HEK293T (cell line): ENCODE data around the gene PITHD1.

Experiments
- BHLHE40 ChIP-seq: fragments of 450-650 bp; IDR thresholded peaks from 2 replicates; pipeline ENCODE4 v1.6.1; 2016; ENCODE audit warnings: mild to moderate bottlenecking, moderate library complexity, borderline replicate concordance
- ELF4 ChIP-seq: fragments of 450-650 bp; IDR thresholded peaks from 2 replicates; pipeline ENCODE4 v1.6.1; 2017; ENCODE audit warnings: antibody characterized with exemption
- FOXM1 ChIP-seq: fragments of 450-650 bp; IDR thresholded peaks from 2 replicates; pipeline ENCODE4 v1.6.1; 2017; ENCODE audit warnings: mild to moderate bottlenecking, borderline replicate concordance
- LEF1 ChIP-seq: fragments of 450-650 bp; IDR thresholded peaks from 2 replicates; pipeline ENCODE4 v1.6.1; 2017; ENCODE audit warnings: mild to moderate bottlenecking, borderline replicate concordance
- SP1 ChIP-seq: fragments of 450-650 bp; IDR thresholded peaks from 2 replicates; pipeline ENCODE4 v1.6.1; 2017
- TF ChIP-seq, protein P1 (sequence below): fragments of 450-650 bp; IDR thresholded peaks from 2 replicates; pipeline ENCODE4 v1.6.1; 2016

DNA sequence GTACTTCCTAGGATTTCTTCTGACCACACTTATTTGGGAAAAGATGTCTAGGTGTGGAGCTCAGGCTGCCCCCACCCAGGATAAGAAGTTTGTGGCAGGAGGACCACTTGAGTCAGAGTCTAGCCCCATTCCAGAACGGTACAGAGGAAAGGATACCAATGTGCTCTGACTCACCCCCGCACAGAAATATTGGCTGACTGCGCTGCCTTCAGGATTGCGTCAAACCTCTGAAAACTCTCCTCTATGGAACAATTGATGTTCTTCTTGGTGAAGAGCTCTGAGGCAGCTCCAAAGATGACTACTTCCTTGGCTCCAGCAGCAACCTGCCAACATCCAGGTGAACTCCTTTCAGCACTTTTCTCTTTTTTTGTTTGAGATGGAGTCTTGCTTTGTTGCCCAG, 35.8 kb downstream of the PITHD1 start:
- TF ChIP-seq SP1 (no peak), FOXM1 (no peak), LEF1 (no peak), BHLHE40 (no peak), ELF4 (no peak)
- TF ChIP-seq, protein P1, sequence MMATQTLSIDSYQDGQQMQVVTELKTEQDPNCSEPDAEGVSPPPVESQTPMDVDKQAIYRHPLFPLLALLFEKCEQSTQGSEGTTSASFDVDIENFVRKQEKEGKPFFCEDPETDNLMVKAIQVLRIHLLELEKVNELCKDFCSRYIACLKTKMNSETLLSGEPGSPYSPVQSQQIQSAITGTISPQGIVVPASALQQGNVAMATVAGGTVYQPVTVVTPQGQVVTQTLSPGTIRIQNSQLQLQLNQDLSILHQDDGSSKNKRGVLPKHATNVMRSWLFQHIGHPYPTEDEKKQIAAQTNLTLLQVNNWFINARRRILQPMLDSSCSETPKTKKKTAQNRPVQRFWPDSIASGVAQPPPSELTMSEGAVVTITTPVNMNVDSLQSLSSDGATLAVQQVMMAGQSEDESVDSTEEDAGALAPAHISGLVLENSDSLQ, result no peak
